IMR-90 (cell line): Measurements from ENCODE around the gene TRIM24. TPM values are rescaled to one million over a fixed set of nuclear protein-coding genes. Genes with fewer than 3 reads are reported as not detected.

Experiments
- ATAC-seq: fragments of 200-7000 bp; cut with Tn5 transposase; 2 replicates; pipeline ENCODE4 v1.9.1; 2020; ENCODE audit warnings: low read depth, mild to moderate bottlenecking, moderate library complexity
- BruUV-seq: library from RNA; stranded (reverse); fragments of 400-500 nt; replicated peaks from 2 replicates; lab custom pipeline; 2021; lab: Mats Ljungman, UMichigan
- CTCF ChIA-PET: fragments of 300-600 bp; formaldehyde crosslinking; extraction: SDS; loops from one replicate; lab custom pipeline; 2021; ENCODE audit warnings: antibody characterized with exemption; lab: Yijun Ruan, JAX
- POLR2A ChIA-PET: fragments of 300-600 bp; sonication (Branson Sonifier 250); formaldehyde crosslinking; loops from one replicate; lab custom pipeline; 2022; ENCODE audit warnings: antibody characterized with exemption; ENCODE audit not compliant: unreplicated experiment; lab: Charles Lee
- DNase-seq: peaks from one replicate; pipeline ENCODE4 v3.0.0; 2013
- H2AFZ ChIP-seq: replicated peaks from 2 replicates; pipeline ENCODE3; 2013; ENCODE audit warnings: low read length, mild to moderate bottlenecking; ENCODE audit not compliant: poor library complexity
- H2AK5ac ChIP-seq: 2 replicates; pipeline ENCODE4 v1.6.1; 2013; ENCODE audit warnings: low read depth, low read length, inconsistent platforms
- H2AK9ac ChIP-seq: replicated peaks from 2 replicates; pipeline ENCODE3; 2013; ENCODE audit warnings: mild to moderate bottlenecking, low read depth, low read length, moderate library complexity; ENCODE audit not compliant: poor library complexity
- H2BK120ac ChIP-seq: 2 replicates; pipeline ENCODE4 v1.6.1; 2013; ENCODE audit warnings: low read depth, low read length, inconsistent platforms
- H2BK15ac ChIP-seq: 3 replicates; pipeline ENCODE4 v1.6.1; 2013; ENCODE audit warnings: low read depth, low read length, inconsistent platforms
- H2BK20ac ChIP-seq: 2 replicates; pipeline ENCODE4 v1.6.1; 2013; ENCODE audit warnings: low read depth, mild to moderate bottlenecking, inconsistent platforms, low read length, moderate library complexity
- H2BK5ac ChIP-seq: 2 replicates; pipeline ENCODE4 v1.6.1; 2013; ENCODE audit warnings: mild to moderate bottlenecking, low read depth, low read length, inconsistent platforms; ENCODE audit not compliant: poor library complexity, severe bottlenecking
- H3K14ac ChIP-seq: replicated peaks from 2 replicates; pipeline ENCODE4 v1.6.1; 2013; ENCODE audit warnings: low read depth, low read length, inconsistent platforms
- H3K18ac ChIP-seq: 2 replicates; pipeline ENCODE4 v1.6.1; 2013; ENCODE audit warnings: low read depth, low read length, control low read depth
- H3K23ac ChIP-seq: 2 replicates; pipeline ENCODE4 v1.6.1; 2013; ENCODE audit warnings: low read depth, low read length, inconsistent platforms
- H3K27ac ChIP-seq: 2 replicates; pipeline ENCODE4 v1.5.1; 2013; ENCODE audit warnings: mild to moderate bottlenecking, control low read depth, low read length; ENCODE audit not compliant: insufficient read depth
- H3K27me3 ChIP-seq: 2 replicates; pipeline ENCODE4 v1.6.1; 2013; ENCODE audit warnings: low read length; ENCODE audit not compliant: control insufficient read depth, insufficient read depth
- H3K36me3 ChIP-seq: 2 replicates; pipeline ENCODE4 v1.6.1; 2013; ENCODE audit warnings: low read length, mixed read lengths; ENCODE audit not compliant: control insufficient read depth, insufficient read depth
- H3K4ac ChIP-seq: 2 replicates; pipeline ENCODE4 v1.6.1; 2013; ENCODE audit warnings: low read depth, low read length, inconsistent platforms
- H3K4me1 ChIP-seq: 2 replicates; pipeline ENCODE4 v1.6.1; 2013; ENCODE audit warnings: low read length, mixed read lengths; ENCODE audit not compliant: control insufficient read depth, insufficient read depth
- H3K4me2 ChIP-seq: 2 replicates; pipeline ENCODE4 v1.6.1; 2013; ENCODE audit warnings: low read depth, mild to moderate bottlenecking, control low read depth, low read length, moderate library complexity
- H3K4me3 ChIP-seq: 2 replicates; pipeline ENCODE4 v1.5.1; 2013; ENCODE audit warnings: low read depth, mild to moderate bottlenecking, control low read depth, low read length, moderate library complexity; ENCODE audit not compliant: insufficient read depth
- H3K56ac ChIP-seq: 2 replicates; pipeline ENCODE4 v1.6.1; 2013; ENCODE audit warnings: low read length, inconsistent platforms; ENCODE audit not compliant: insufficient read depth; ENCODE audit errors: extremely low read depth
- H3K79me1 ChIP-seq, 2 experiments: 2 replicates each; pipeline ENCODE4 v1.6.1; 2013; ENCODE audit warnings: low read length in 2 of 2, inconsistent platforms in 1 of 2, low read depth in 1 of 2
- H3K9ac ChIP-seq: 2 replicates; pipeline ENCODE4 v1.6.1; 2013; ENCODE audit warnings: low read depth, low read length, control low read depth
- H3K9me1 ChIP-seq: 2 replicates; pipeline ENCODE4 v1.6.1; 2013; ENCODE audit warnings: low read length, inconsistent platforms; ENCODE audit not compliant: insufficient read depth
- H3K9me3 ChIP-seq: 2 replicates; pipeline ENCODE4 v1.6.1; 2013; ENCODE audit warnings: low read length; ENCODE audit not compliant: control insufficient read depth, insufficient read depth
- H4K20me1 ChIP-seq: 2 replicates; pipeline ENCODE4 v1.6.1; 2013; ENCODE audit warnings: low read length, inconsistent platforms; ENCODE audit not compliant: insufficient read depth
- H4K5ac ChIP-seq: 2 replicates; pipeline ENCODE4 v1.6.1; 2013; ENCODE audit warnings: mild to moderate bottlenecking, low read depth, low read length, control low read depth
- H4K8ac ChIP-seq, 2 experiments: 2 replicates each; pipeline ENCODE4 v1.6.1; 2013; ENCODE audit warnings: low read depth in 2 of 2, low read length in 2 of 2, control low read depth in 1 of 2, inconsistent platforms in 1 of 2
- H4K91ac ChIP-seq: 2 replicates; pipeline ENCODE4 v1.6.1; 2013; ENCODE audit warnings: low read depth, low read length, inconsistent platforms; ENCODE audit not compliant: insufficient read depth
- MAFK ChIP-seq: IDR thresholded peaks from 2 replicates; pipeline ENCODE4 v1.6.1; 2012; ENCODE audit warnings: low read depth, low read length, improper control_type of control experiment
- MAZ ChIP-seq: IDR thresholded peaks from 2 replicates; pipeline ENCODE4 v1.6.1; 2012; ENCODE audit warnings: low read depth, mild to moderate bottlenecking, low read length, improper control_type of control experiment, moderate library complexity, borderline replicate concordance
- MXI1 ChIP-seq: IDR thresholded peaks from 2 replicates; pipeline ENCODE4 v1.6.1; 2012; ENCODE audit warnings: low read depth, mild to moderate bottlenecking, low read length, moderate library complexity, borderline replicate concordance
- RCOR1 ChIP-seq: IDR thresholded peaks from 2 replicates; pipeline ENCODE4 v1.6.1; 2012; ENCODE audit warnings: mild to moderate bottlenecking, low read length, improper control_type of control experiment; ENCODE audit not compliant: insufficient replicate concordance
- RFX5 ChIP-seq: IDR thresholded peaks from 2 replicates; pipeline ENCODE4 v1.8.0; 2012; ENCODE audit warnings: low read depth, mild to moderate bottlenecking, low read length, moderate library complexity
- WGBS, 2 experiments: methylation state at CpG; one replicate each; pipeline versions ENCODE4 v1.1.5 to v1.1.7; 2013; ENCODE audit warnings: missing lambda C conversion rate in 2 of 2; ENCODE audit not compliant: insufficient read length in 1 of 2; ENCODE audit errors: extremely low coverage in 2 of 2; 5-methylcytosine and 5-hydroxymethylcytosine counted together
- dilution Hi-C: fragments of 300-500 bp; cut with HindIII; formaldehyde crosslinking; loops from one replicate; pipeline ENCODE4 v1.14.3; 2018; ENCODE audit warnings: low sequenced_read_pairs; ENCODE audit not compliant: unreplicated experiment
- in situ Hi-C: fragments of 300-500 bp; cut with MboI; formaldehyde crosslinking; loops from 3 replicates; pipeline ENCODE4 v1.14.3; 2019; ENCODE audit warnings: low sequenced_read_pairs, inconsistent platforms, mixed read lengths
- intact Hi-C: fragments of 100-400 bp; cut with micrococcal nuclease; formaldehyde crosslinking; loops from 2 replicates; pipeline ENCODE4 v1.10.0; 2022
- polyA plus RNA-seq, 3 experiments: library from polyadenylated mRNA; depleted of rRNA; stranded (reverse); fragments of >200 nt; gene quantifications; 2 replicates each; pipeline ENCODE4 v1.2.3, GENCODE V29; 2012; ENCODE audit warnings: low replicate concordance in 1 of 3
- total RNA-seq: library from RNA; depleted of rRNA; stranded (reverse); fragments of >200 nt; gene quantifications from 2 replicates; pipeline ENCODE4 v1.2.3, GENCODE V29; 2012

The TRIM24 gene
- total and polyA plus RNA-seq, 2 of the 4 experiments (the other 2 are of a cell fraction), result 4.1 to 5.7 TPM

- Histone ChIP-seq H3K27me3 (no peaks in the 10 kb centered on the region), H3K79me1 (peaks cover 15 to 32% of the 10 kb centered on the region in 2 experiments; a peak in 3 of 4 replicates), H4K91ac (no peak overlapping the region), H4K5ac (no peak overlapping the region), H3K4me3 (no peak overlapping the region), H3K27ac (no peak overlapping the region), H2AK9ac (no peak overlapping the region), H3K9me3 (no peaks in the 10 kb centered on the region), H2BK120ac (no peak overlapping the region), H2BK5ac (no peak overlapping the region), H4K8ac (no peak overlapping the region), H3K4me2 (no peak overlapping the region), H3K23ac (no peak overlapping the region), H2AK5ac (no peak overlapping the region), H2BK15ac (no peak overlapping the region), H3K36me3 (no peaks in the 10 kb centered on the region), H4K20me1 (no peaks in the 10 kb centered on the region), H3K9me1 (peaks cover 3% of the 10 kb centered on the region; the same call in 1 of the 2 replicates), H3K4ac (no peak overlapping the region), H3K9ac (no peak overlapping the region), H3K56ac (no peak overlapping the region), H3K14ac (no peak overlapping the region), H2BK20ac (no peak overlapping the region), H3K18ac (no peak overlapping the region), H2AFZ (no peak overlapping the region), H3K4me1 (no peaks in the 10 kb centered on the region; the same call in 1 of the 2 replicates)
- ChIA-PET CTCF (interaction anchor here (1.5 kb wide), 1 partner anchor 9 kb away, joined by 3 read pairs; the partner anchor contains the start of gene TRIM24), POLR2A (no interaction called here)
- DNase-seq, result peak; percentile 14
- dilution Hi-C loops, result no loop called here
- in situ Hi-C loops, result no loop called here
- intact Hi-C loops, result no loop called here
- TF ChIP-seq MXI1 (no peak), RCOR1 (no peak), MAFK (no peak), MAZ (no peak), RFX5 (no peak)
- 40% methylated on average over 1 of the region's 5 CpGs; no CpG with 5 or more reads in 1 of the 2 experiments for WGBS, 2 experiments
- no peak for ATAC-seq
- BruUV-seq, result no TSS peak
These were observed 8.4 kb downstream of the TRIM24 start for GRCh38 chr7:138468244-138469123.
